ENCODE data around the gene SMIM38.
"Not testable (repeated sequence)": the region's sequence is repeated elsewhere in the genome, so short reads cannot be mapped to it uniquely, and the experiment has no call there.

Gene SMIM38

DNA sequence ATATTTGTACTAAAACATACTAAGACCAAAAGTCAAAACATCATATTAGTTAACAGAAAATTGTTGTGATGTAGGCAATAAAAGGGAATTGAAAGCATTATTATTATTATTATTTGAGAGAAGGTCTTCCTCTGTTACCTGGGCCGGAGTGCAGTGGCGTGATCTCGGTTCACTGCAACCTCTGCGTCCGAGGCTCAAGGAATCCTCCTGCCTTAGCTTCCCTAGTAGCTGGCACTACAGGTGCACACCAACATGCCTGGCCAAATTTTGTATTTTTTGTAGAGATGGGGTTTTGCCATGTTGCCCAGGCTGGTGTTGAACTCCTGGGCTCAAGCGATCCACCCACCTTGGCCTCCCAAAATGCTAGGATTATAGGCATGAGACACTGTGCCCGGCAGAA is 15.6 kb upstream of the SMIM38 start:
- H3K9me3 Mint-ChIP-seq; H3K27me3 Mint-ChIP-seq; DNase-seq (ENCODE audit: low spot score in 2 of 2); H3K36me3 Mint-ChIP-seq; H3K27ac Mint-ChIP-seq; ATAC-seq (ENCODE audit: low read depth); H3K4me1 Mint-ChIP-seq; H3K4me3 Mint-ChIP-seq: not testable (repeated sequence)

DNA sequence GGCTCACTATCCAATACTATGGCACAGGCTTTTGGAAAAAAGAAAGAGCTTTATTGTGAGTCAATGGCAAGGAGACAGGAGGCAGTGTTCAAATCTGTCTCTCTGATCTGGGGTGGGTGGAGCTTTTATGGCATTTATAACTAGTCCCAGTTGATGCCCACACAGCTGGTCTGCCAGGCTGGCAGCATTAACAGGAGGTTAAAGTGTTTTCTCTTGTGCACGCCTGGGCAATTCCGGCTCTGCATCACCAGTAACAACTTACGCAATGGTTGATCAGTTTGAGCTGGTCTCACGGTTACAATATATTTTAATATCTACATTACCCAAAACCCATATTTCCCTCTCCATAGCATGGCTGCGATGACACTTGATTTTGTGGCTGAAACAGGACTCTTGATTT is 15.1 kb upstream of the SMIM38 start:
- peaks cover 4% of the 10 kb centered on the region for H3K4me1 Mint-ChIP-seq
- no peak overlapping the region for H3K4me3 Mint-ChIP-seq
- DNase-seq (ENCODE audit: low spot score in 2 of 2) (no peak), ATAC-seq (ENCODE audit: low read depth) (no peak)
- H3K27me3 Mint-ChIP-seq = no peaks in the 10 kb centered on the region
- no peak overlapping the region for H3K27ac Mint-ChIP-seq
- H3K9me3 Mint-ChIP-seq = peaks cover 10% of the 10 kb centered on the region
- H3K36me3 Mint-ChIP-seq = peaks cover 10% of the 10 kb centered on the region

DNA sequence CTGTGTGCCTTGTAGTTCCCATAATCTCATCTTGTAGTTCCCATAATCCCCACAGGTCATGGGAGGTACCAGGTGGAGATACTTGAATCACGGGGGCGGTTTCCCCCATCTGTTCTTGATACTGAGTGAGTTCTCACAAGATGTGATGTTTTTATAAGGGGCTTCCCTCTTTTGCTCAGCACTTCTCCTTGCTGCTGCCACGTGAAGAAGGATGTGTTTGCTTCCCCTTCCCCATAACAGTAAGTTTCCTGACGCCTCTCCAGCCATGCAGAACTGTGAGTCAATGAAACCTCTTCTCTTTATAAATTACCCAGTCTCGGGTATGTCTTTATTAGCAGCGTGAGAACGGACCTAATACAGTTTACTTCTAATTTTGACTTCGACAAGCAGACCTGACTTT is 14.0 kb upstream of the SMIM38 start:
- Mint-ChIP-seq H3K4me3 (no peak overlapping the region), H3K9me3 (peaks cover 18% of the 10 kb centered on the region), H3K36me3 (peaks cover 14% of the 10 kb centered on the region), H3K27ac (peak overlapping the region; percentile 22), H3K27me3 (peaks cover 2% of the 10 kb centered on the region), H3K4me1 (no peaks in the 10 kb centered on the region)
- DNase-seq (ENCODE audit: low spot score in 2 of 2) (no peak), ATAC-seq (ENCODE audit: low read depth) (peak; percentile 31)

DNA sequence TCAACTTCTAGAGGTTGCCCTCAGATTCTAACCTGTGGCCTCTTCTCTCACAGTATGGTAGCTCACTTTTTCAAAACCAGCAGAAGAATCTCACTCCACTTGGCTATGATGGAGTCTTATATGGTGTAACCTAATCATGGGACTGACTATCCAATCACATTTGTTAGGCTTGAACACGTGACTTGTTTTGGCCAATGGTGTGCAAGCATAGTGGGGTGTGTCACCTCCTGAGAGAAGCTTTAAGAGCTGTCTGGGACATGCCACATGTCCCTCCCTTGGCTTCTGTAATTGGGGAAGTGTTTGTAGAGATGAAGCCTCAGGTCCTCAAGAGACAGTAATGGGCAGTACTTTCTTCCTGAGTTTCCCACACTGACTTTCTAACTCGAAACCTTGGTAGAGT is 12.8 kb upstream of the SMIM38 start:
- H3K4me1 Mint-ChIP-seq = no peaks in the 10 kb centered on the region
- H3K9me3 Mint-ChIP-seq = peaks cover 18% of the 10 kb centered on the region

DNA sequence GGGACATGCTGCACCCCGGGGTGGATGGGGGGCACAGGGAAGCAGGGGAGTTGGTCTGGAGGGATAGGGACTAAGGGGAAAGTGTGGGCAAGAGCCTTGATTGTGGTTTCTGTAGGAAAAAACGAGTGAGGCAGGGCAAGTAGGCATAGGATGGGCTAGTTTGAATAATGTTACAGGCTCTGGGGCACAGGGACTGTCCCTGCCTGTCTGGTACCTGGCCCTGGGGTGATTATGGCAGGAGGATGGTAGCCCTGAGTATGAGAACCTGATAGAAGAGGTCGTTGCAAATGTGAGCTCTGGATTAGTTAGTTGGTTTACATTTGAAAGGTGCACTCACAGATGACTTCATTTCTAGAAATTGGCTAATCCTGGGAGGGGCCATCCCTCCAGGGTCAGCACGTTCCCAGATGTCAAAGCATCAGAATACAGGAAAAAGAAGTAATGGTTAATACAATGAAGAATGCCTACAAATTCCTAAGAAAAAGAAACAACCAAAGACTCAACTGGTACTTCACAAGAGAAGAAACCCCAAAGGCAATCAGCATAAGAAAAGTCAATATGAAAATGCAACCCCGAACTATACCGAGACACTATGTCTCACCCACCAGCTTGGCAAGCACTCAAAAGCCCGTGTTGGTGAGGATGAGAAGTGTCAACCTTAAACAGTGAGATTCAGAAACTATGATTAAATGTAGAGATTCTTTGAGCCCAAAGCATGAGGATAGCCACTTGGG is 11.3 kb upstream of the SMIM38 start:
- H3K4me1 Mint-ChIP-seq = no peaks in the 10 kb centered on the region
- no peak overlapping the region for H3K4me3 Mint-ChIP-seq
- H3K27ac Mint-ChIP-seq = no peak overlapping the region
- ATAC-seq (ENCODE audit: low read depth) (no peak), DNase-seq (ENCODE audit: low spot score in 2 of 2) (no peak)
- H3K9me3 Mint-ChIP-seq = peaks cover 21% of the 10 kb centered on the region
- peaks cover 4% of the 10 kb centered on the region for H3K27me3 Mint-ChIP-seq
- peaks cover 18% of the 10 kb centered on the region for H3K36me3 Mint-ChIP-seq

More for the DNA sequence above, 12.8 kb upstream of the SMIM38 start:
- Mint-ChIP-seq H3K27ac (no peak overlapping the region), H3K36me3 (peaks cover 14% of the 10 kb centered on the region), H3K27me3 (peaks cover 2% of the 10 kb centered on the region), H3K4me3 (no peak overlapping the region)
- no peak for DNase-seq (ENCODE audit: low spot score in 2 of 2)
- no peak for ATAC-seq (ENCODE audit: low read depth)

DNA sequence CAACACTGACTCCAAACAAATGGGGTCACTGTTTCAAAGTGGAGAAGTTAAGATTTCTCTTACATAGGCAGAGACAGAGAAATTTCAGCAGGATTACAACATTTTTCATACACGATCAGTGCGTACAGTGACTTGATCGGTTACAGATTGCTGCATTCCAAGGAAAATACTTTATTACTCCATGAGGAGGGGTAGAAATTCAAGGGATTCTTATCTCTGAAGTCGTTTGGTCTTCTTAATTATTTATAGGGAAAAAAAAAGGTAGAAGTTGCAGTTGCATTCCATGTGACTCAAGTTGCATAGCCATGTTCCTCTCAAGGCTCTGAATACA is 10.7 kb upstream of the SMIM38 start:
- peaks cover 18% of the 10 kb centered on the region for H3K36me3 Mint-ChIP-seq
- no peak overlapping the region for H3K27ac Mint-ChIP-seq
- peaks cover 4% of the 10 kb centered on the region for H3K27me3 Mint-ChIP-seq
- H3K9me3 Mint-ChIP-seq = peaks cover 21% of the 10 kb centered on the region
- H3K4me1 Mint-ChIP-seq = no peaks in the 10 kb centered on the region
- DNase-seq (ENCODE audit: low spot score in 2 of 2) (no peak), ATAC-seq (ENCODE audit: low read depth) (no peak)
- H3K4me3 Mint-ChIP-seq = no peak overlapping the region

DNA sequence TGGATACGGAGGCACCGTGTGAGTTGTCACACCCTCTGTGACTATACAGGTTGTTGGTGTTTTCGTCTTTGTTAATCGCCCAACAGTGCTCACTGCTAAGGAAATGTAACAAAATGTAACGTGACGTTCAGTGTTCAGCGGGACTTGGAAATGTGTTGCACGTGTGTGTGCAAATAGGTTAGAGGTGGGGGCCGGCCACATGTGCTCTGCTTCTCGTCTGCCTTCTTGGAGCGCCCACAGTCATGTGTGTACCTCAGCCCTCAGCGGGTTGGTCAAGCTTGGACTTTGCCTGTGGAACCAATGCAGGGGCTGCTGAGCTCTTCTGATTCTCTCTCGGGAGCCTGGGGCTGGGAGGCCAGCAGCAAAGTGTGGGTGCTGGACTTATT is 7.4 kb upstream of the SMIM38 start:
- Mint-ChIP-seq H3K4me3 (no peak overlapping the region), H3K27me3 (peaks cover 5% of the 10 kb centered on the region), H3K27ac (no peak overlapping the region), H3K36me3 (peaks cover 20% of the 10 kb centered on the region), H3K9me3 (peaks cover 15% of the 10 kb centered on the region), H3K4me1 (peaks cover under 1% of the 10 kb centered on the region)
- DNase-seq (ENCODE audit: low spot score in 2 of 2) (no peak), ATAC-seq (ENCODE audit: low read depth) (no peak)

DNA sequence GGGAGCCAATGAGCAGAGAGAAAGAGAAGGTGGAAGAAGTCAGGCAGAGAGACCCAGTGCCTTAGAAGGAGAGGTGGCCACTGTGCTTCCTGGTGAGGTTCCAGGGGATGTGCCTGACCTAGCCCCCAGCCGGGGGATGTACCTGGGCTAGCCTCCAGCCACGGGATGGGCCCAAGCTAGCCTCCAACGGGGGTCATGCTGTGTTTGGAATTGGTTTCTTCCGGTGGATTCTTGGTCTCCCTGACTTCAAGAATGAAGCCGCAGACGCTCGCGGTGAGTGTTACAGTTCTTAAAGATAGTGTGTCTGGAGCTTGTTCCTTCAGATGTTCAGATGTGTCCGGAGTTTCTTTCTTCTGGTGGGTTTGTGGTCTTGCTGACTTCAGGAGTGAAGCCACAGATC is 6.9 kb upstream of the SMIM38 start:
- no peak overlapping the region for H3K4me3 Mint-ChIP-seq
- no peak for ATAC-seq (ENCODE audit: low read depth)
- peaks cover 15% of the 10 kb centered on the region for H3K9me3 Mint-ChIP-seq
- DNase-seq (ENCODE audit: low spot score in 2 of 2) = no peak
- H3K27me3 Mint-ChIP-seq = peaks cover 5% of the 10 kb centered on the region
- H3K4me1 Mint-ChIP-seq = peaks cover 2% of the 10 kb centered on the region
- no peak overlapping the region for H3K27ac Mint-ChIP-seq
- H3K36me3 Mint-ChIP-seq = peaks cover 20% of the 10 kb centered on the region

DNA sequence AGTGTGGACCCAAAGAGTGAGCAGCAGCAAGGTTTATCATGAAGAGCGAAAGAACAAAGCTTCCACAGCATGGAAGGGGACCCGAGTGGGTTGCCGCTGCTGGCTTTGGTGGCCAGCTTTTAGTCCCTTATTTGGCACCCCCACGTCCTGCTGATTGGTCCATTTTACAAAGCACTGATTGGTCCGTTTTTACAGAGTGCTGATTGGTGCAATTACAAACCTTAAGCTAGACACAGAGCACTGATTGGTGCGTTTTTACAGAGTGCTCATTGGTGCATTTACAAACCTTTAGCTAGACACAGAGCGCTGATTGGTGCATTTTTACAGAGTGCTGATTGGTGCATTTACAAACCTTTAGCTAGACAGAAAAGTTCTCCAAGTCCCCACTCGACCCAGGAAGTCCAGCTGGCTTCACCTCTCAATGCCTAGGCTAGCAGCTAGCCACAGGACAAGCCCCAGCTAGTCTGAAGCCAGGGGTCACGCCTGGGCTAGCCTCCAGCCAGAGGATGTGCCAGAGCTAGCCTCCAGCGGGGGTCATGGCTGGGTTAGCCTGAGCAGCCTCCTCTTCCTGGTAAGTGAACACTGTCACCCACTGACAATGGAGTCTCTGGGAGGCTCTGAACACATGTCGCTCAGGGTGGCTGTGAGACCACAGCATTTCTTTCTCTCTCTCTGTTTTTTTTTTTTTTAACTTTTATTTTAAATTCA is 6.2 kb upstream of the SMIM38 start:
- not testable (repeated sequence) for DNase-seq (ENCODE audit: low spot score in 2 of 2); H3K27me3 Mint-ChIP-seq; ATAC-seq (ENCODE audit: low read depth); H3K27ac Mint-ChIP-seq; H3K4me3 Mint-ChIP-seq; H3K4me1 Mint-ChIP-seq
- H3K9me3 Mint-ChIP-seq = peaks cover 15% of the 10 kb centered on the region
- H3K36me3 Mint-ChIP-seq = peaks cover 20% of the 10 kb centered on the region

DNA sequence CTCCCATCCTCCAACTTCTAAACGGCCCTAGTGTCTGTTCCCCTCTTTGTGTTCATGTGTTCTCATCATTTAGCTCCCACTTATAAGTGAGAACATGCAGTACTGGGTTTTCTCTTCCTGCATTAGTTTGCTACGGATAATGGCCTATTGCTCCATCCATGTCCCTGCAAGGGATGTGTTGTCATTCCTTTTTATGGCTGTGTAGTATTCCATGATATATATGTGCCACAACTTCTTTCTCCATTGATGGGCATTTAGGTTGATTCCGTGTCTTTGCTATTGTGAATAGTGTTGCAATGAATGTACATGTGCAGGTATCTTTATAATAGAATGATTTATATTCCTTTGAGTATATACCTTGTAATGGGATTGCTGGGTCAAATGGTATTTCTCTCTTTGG is 5.6 kb upstream of the SMIM38 start:
- peaks cover 2% of the 10 kb centered on the region for H3K4me1 Mint-ChIP-seq
- peaks cover 5% of the 10 kb centered on the region for H3K27me3 Mint-ChIP-seq
- no peak for DNase-seq (ENCODE audit: low spot score in 2 of 2)
- no peak for ATAC-seq (ENCODE audit: low read depth)
- no peak overlapping the region for H3K4me3 Mint-ChIP-seq
- H3K27ac Mint-ChIP-seq = no peak overlapping the region
- H3K9me3 Mint-ChIP-seq = peaks cover 12% of the 10 kb centered on the region
- H3K36me3 Mint-ChIP-seq = peaks cover 16% of the 10 kb centered on the region

DNA sequence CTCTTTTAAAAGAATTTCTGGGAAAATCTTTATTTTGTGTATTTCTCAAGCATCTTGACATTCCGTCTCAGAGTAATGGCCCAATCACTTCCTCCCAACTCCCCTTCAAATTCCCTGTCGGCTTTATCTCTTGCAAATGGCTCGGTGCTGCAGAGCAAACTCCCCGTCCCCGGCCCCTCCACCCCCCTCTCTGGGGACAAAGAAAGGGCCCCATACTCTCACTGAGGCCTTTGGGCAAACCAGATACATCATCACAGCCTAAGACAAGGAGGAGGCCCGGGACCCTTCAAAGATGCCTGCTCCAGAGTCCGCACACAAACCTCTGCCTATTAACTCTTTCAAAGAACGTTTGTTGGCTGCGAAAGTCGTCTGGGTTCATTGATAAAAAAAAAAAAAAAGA is 3.9 kb upstream of the SMIM38 start:
- H3K27ac Mint-ChIP-seq = no peak overlapping the region
- no peak for ATAC-seq (ENCODE audit: low read depth)
- H3K4me3 Mint-ChIP-seq = no peak overlapping the region
- DNase-seq (ENCODE audit: low spot score in 2 of 2) = no peak
- peaks cover 2% of the 10 kb centered on the region for H3K9me3 Mint-ChIP-seq
- H3K27me3 Mint-ChIP-seq = peaks cover 8% of the 10 kb centered on the region
- peaks cover 7% of the 10 kb centered on the region for H3K4me1 Mint-ChIP-seq
- peaks cover 6% of the 10 kb centered on the region for H3K36me3 Mint-ChIP-seq

DNA sequence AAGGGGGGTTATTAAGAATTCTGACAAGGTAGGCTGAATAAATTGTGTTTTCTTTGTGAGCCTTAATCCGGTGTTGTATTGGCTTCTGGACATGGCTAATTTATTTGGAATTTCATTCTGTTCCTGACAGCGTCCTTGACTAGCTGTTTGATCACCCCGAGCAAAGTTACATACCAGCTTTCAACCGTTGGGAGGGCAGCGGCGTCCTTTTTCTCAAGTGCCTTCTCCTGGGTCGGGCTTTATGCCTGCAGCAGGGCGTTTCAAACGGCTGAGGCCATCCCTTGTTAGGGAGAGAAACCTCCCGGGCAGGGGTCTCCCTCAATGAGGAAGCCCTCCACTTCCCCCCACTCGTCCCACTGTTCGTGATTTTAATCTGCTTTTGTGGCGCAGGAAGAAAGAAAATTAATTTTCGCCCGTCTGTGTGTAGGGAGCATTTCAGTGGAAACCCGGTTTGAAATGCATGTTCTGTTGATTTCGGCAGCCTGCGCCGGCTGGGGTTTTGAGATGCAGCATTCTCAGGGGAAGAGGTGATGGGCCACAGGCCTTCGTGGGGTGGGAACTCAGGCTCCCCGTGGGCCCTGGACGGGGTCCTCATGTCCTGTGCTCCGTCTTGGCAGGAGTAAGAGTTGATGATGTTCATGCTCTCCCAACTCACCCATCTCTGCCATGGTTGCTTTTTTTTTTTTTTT is 2.9 kb upstream of the SMIM38 start:
- Mint-ChIP-seq H3K4me1 (peaks cover 7% of the 10 kb centered on the region), H3K4me3 (no peak overlapping the region), H3K36me3 (peaks cover 6% of the 10 kb centered on the region), H3K27ac (no peak overlapping the region), H3K9me3 (peaks cover 2% of the 10 kb centered on the region), H3K27me3 (peaks cover 8% of the 10 kb centered on the region)
- DNase-seq (ENCODE audit: low spot score in 2 of 2) (no peak), ATAC-seq (ENCODE audit: low read depth) (no peak)

DNA sequence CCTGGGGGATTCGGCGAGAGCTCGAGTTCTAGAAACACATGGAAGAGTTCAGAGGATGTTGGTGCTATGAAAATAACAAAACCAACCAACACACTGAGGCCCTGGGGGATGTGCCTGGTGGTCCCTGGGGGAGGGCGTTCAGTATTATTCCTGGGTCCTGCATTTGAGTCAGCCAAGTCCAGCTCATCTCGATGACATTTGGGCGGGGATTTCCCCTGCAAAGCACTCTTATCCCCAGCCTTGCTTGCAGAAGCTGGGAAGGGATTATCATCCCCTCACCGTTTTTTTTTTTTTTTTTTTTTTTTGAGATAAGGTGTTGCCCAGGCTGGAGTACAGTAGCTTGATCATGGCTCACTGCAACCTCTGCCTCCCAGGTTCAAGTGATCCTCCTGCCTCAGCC is 2.1 kb upstream of the SMIM38 start:
- H3K27me3 Mint-ChIP-seq = peaks cover 7% of the 10 kb centered on the region
- H3K27ac Mint-ChIP-seq = no peak overlapping the region
- ATAC-seq (ENCODE audit: low read depth) = no peak
- no peaks in the 10 kb centered on the region for H3K9me3 Mint-ChIP-seq
- peaks cover 7% of the 10 kb centered on the region for H3K4me1 Mint-ChIP-seq
- DNase-seq (ENCODE audit: low spot score in 2 of 2) = no peak
- no peak overlapping the region for H3K4me3 Mint-ChIP-seq
- peaks cover 2% of the 10 kb centered on the region for H3K36me3 Mint-ChIP-seq

DNA sequence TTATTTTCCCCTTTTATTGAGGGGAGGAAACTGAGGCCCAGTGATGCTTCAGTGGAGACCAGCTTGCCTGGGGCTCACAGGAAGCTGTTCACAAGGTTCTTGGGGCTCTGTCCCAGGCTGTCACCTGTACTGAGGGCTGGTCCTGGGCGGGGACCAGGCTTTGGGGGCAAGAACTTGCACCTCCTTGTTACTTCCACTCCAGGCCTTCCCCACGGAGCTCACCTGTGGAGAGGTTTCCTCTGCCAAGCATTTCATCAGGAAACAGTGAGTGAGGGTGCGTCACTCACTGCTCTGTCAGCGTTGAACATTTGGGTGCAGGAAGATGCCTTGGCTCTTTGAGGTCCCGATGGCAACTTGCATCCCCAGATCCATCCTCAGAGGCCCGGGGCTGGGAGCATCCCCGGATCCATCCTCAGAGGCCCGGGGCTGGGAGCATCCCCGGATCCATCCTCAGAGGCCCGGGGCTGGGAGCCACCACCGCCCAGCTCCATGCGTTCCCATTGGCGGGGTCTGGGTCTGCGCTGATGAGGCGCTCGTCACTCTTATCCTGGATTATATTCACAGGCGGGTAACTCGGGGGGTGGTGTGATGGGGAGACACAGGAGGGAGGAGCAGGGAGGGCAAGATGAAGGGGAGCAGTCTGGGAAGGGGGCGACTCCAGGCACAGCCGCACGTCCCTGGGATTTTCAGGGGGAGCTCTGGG is 1.4 kb upstream of the SMIM38 start:
- H3K4me1 Mint-ChIP-seq = peaks cover 7% of the 10 kb centered on the region
- peaks cover 7% of the 10 kb centered on the region for H3K27me3 Mint-ChIP-seq
- no peak for DNase-seq (ENCODE audit: low spot score in 2 of 2)
- peaks cover 2% of the 10 kb centered on the region for H3K36me3 Mint-ChIP-seq
- H3K4me3 Mint-ChIP-seq = no peak overlapping the region
- no peak for ATAC-seq (ENCODE audit: low read depth)
- H3K9me3 Mint-ChIP-seq = no peaks in the 10 kb centered on the region
- no peak overlapping the region for H3K27ac Mint-ChIP-seq
